Measurements from ENCODE around the gene ZNF460. TPM values are rescaled to one million over a fixed set of nuclear protein-coding genes. Genes with fewer than 3 reads are reported as not detected.
A peak's percentile ranks its signal among the peaks of the same experiment; 100 is the strongest.

Gene ZNF460
- total RNA-seq, 2 experiments from 2014 or later, result 62.5 to 94.7 TPM

- Histone ChIP-seq H3K4me1 (ENCODE audit: insufficient read depth, low read length, poor library complexity, severe bottlenecking) (peaks cover 25% of the 10 kb centered on the region), H2AFZ (ENCODE audit: low read length) (no peak overlapping the region; the same call in 1 of the 2 replicates), H3K27ac (ENCODE audit: low read depth, low read length, poor library complexity, severe bottlenecking) (peak overlapping the region; percentile 57), H3K9me3 (ENCODE audit: low read length) (no peaks in the 10 kb centered on the region), H3K9me2 (ENCODE audit: insufficient read depth, low read length) (no peaks in the 10 kb centered on the region), H3K36me3 (ENCODE audit: insufficient read depth, low read length) (peaks cover 34% of the 10 kb centered on the region), H3K4me3 (ENCODE audit: low read depth, low read length, poor library complexity, severe bottlenecking) (peak overlapping the region; percentile 87), H3K79me2 (ENCODE audit: insufficient read depth, low read depth, low read length) (peaks cover 25% of the 10 kb centered on the region), H3K4me2 (ENCODE audit: low read length) (peak overlapping the region; percentile 80), H4K20me1 (ENCODE audit: insufficient read depth, low read length) (peaks cover 5% of the 10 kb centered on the region; the same call in 1 of the 2 replicates)
- POLR2A ChIA-PET, result interaction anchor here (0.6 kb wide), 1 partner anchor 13 kb away, joined by 3 read pairs; no protein-coding TSS in a partner anchor
- 0 out of 2 replicates have a peak, but pooled peaks have one; percentile 16 for TF ChIP-seq CTCF (conservative IDR thresholded peaks at IDR 0.05; ENCODE audit: low read length)
- TF ChIP-seq EZH2phosphoT487 (IDR thresholded peaks at IDR 0.05; ENCODE audit: borderline replicate concordance, low read depth, low read length), result no peak
- DNase-seq (ENCODE audit: low spot score), result no peak
- CTCF ChIA-PET (ENCODE audit: unreplicated experiment), result no interaction called here
- intact Hi-C loops (cut with micrococcal nuclease; ENCODE audit: unreplicated experiment), result loop anchor here (5.0 kb wide), 1 partner anchor 39 kb away; the partner anchor contains the start of gene ZNF460
- BruUV-seq (replicated peaks), result no TSS peak
Observed at GRCh38 chr19:57321116-57321515, 40.8 kb downstream of the ZNF460 start.

DNA sequence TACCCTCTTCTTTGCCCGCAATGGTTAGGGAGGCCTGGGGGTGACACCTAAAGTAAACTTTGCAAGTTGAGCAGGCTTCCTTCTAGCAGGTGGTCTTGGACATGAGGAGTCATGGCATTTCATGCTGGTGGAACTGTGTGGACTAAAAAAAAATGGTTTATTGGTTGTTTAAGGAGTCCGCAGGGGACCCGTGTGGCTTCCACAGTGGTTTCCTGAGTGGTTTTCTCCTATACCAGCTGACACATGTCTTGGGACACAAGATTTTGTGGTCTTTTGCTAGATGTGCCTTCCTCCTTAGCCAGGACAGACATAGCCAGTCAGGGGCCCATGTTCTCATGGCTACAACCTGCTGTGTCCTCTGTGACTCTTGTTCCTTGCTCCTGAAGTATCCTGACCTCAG, 41.5 kb downstream of the ZNF460 start:
- peaks cover 25% of the 10 kb centered on the region for H3K79me2 ChIP-seq (ENCODE audit: insufficient read depth, low read depth, low read length)
- no peak overlapping the region for H3K27ac ChIP-seq (ENCODE audit: low read depth, low read length, poor library complexity, severe bottlenecking)
- no peak overlapping the region for H2AFZ ChIP-seq (ENCODE audit: low read length)
- peaks cover 40% of the 10 kb centered on the region for H3K36me3 ChIP-seq (ENCODE audit: insufficient read depth, low read length)
- H3K4me3 ChIP-seq (ENCODE audit: low read depth, low read length, poor library complexity, severe bottlenecking), result peak overlapping the region; percentile 87
- intact Hi-C loops (cut with micrococcal nuclease; ENCODE audit: unreplicated experiment), result loop anchor here (5.0 kb wide), 1 partner anchor 39 kb away; the partner anchor contains the start of gene ZNF460
- no peaks in the 10 kb centered on the region for H3K9me2 ChIP-seq (ENCODE audit: insufficient read depth, low read length)
- no peaks in the 10 kb centered on the region for H3K9me3 ChIP-seq (ENCODE audit: low read length)
- CTCF ChIA-PET (ENCODE audit: unreplicated experiment), result no interaction called here
- H3K4me2 ChIP-seq (ENCODE audit: low read length), result peak overlapping the region; percentile 80
- no TSS peak for BruUV-seq (replicated peaks)
- peaks cover 31% of the 10 kb centered on the region for H3K4me1 ChIP-seq (ENCODE audit: insufficient read depth, low read length, poor library complexity, severe bottlenecking)
- POLR2A ChIA-PET, result interaction anchor here (0.6 to 0.7 kb wide), 2 partner anchors 12 to 45 kb away, joined by 3 to 4 read pairs; no protein-coding TSS in a partner anchor
- peaks cover 5% of the 10 kb centered on the region; the same call in 1 of the 2 replicates for H4K20me1 ChIP-seq (ENCODE audit: insufficient read depth, low read length)
- DNase-seq (ENCODE audit: low spot score), result no peak
- TF ChIP-seq EZH2phosphoT487 (IDR thresholded peaks at IDR 0.05; ENCODE audit: borderline replicate concordance, low read depth, low read length), result no peak
- TF ChIP-seq CTCF (conservative IDR thresholded peaks at IDR 0.05; ENCODE audit: low read length), result no peak

- BruUV-seq (replicated peaks), result no TSS peak
- Histone ChIP-seq H3K9me2 (ENCODE audit: insufficient read depth, low read length) (no peaks in the 10 kb centered on the region), H3K4me3 (ENCODE audit: low read depth, low read length, poor library complexity, severe bottlenecking) (no peak overlapping the region), H3K27ac (ENCODE audit: low read depth, low read length, poor library complexity, severe bottlenecking) (no peak overlapping the region), H3K4me2 (ENCODE audit: low read length) (no peak overlapping the region), H3K79me2 (ENCODE audit: insufficient read depth, low read depth, low read length) (peaks cover 25% of the 10 kb centered on the region), H3K4me1 (ENCODE audit: insufficient read depth, low read length, poor library complexity, severe bottlenecking) (peaks cover 25% of the 10 kb centered on the region), H2AFZ (ENCODE audit: low read length) (no peak overlapping the region), H3K36me3 (ENCODE audit: insufficient read depth, low read length) (peaks cover 72% of the 10 kb centered on the region), H3K9me3 (ENCODE audit: low read length) (no peaks in the 10 kb centered on the region), H4K20me1 (ENCODE audit: insufficient read depth, low read length) (peaks cover 5% of the 10 kb centered on the region; the same call in 1 of the 2 replicates)
- intact Hi-C loops (cut with micrococcal nuclease; ENCODE audit: unreplicated experiment), result loop anchor here (5.0 kb wide), 1 partner anchor 43 kb away; the partner anchor contains the start of gene ZNF460
- ChIA-PET POLR2A (no interaction called here), CTCF (ENCODE audit: unreplicated experiment) (no interaction called here)
- TF ChIP-seq EZH2phosphoT487 (IDR thresholded peaks at IDR 0.05; ENCODE audit: borderline replicate concordance, low read depth, low read length), result no peak
- no peak for TF ChIP-seq CTCF (conservative IDR thresholded peaks at IDR 0.05; ENCODE audit: low read length)
- DNase-seq (ENCODE audit: low spot score), result no peak
Observed at GRCh38 chr19:57324992-57325391, 44.7 kb downstream of the ZNF460 start.

All from OCI-LY7 (cell line).